ENCODE measurements around the gene ZMYND11.

GRCh38 chr10:224571-224970, 89.3 kb downstream of the ZMYND11 start:
- TF ChIP-seq, protein P1, sequence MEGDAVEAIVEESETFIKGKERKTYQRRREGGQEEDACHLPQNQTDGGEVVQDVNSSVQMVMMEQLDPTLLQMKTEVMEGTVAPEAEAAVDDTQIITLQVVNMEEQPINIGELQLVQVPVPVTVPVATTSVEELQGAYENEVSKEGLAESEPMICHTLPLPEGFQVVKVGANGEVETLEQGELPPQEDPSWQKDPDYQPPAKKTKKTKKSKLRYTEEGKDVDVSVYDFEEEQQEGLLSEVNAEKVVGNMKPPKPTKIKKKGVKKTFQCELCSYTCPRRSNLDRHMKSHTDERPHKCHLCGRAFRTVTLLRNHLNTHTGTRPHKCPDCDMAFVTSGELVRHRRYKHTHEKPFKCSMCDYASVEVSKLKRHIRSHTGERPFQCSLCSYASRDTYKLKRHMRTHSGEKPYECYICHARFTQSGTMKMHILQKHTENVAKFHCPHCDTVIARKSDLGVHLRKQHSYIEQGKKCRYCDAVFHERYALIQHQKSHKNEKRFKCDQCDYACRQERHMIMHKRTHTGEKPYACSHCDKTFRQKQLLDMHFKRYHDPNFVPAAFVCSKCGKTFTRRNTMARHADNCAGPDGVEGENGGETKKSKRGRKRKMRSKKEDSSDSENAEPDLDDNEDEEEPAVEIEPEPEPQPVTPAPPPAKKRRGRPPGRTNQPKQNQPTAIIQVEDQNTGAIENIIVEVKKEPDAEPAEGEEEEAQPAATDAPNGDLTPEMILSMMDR (IDR thresholded peaks at IDR 0.05) = no peak
- no peak for TF ChIP-seq EZH2 (IDR thresholded peaks at IDR 0.05; ENCODE audit: borderline replicate concordance, insufficient read depth, low read depth, low read length, poor library complexity, severe bottlenecking)
